Measurements from ENCODE around the gene CES1.

Gene CES1

DNA sequence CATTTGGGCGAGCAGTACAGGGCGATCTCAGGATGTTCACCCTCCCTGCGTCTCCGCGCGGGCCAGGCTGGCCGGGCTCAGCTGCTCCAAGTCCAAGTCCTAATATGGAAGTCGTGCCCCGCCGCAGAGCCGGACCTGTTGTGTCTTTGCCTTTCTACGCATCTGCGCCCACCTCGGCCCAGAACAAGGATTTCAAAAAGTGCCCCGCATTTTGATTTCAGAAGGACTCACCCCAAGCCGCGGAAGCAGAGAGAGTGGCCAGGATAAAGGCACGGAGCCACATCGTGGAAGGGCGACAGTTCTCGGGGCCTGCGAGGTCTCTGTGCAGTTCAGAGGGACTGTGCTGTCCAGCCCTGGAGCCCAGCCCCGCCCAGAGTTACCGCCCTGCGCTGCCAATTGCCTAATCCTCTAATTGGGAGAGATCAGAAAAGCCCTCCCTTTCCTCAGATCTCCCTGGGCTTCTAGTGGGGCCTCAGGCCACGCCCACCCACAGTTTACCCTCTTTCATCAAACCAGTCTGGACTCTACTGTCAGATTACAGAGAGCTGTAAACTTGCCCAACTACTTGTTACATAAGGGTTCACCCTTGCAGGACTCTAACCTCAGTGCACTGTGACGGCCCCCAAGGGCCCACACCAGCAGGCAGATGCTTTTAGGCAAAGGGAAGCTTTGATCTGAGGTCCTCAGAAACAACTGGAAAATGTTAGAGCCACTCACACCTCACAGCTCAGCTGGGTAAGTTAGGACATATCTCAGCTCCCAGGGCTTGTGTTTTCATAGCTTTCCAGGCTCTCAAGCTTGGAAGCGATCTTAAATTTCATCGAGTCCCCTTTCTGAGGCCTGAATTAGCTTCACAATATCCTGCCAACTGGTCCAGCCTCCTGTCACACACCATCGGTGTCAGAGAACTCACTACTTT is at the start of gene CES1:
TSS of gene CES1 (minus strand) at position 324 of the 919 bp plus-strand sequence. CDS start at position 283, 41 bp downstream.
- no peak for DNase-seq (ENCODE audit: low read depth)
- TF ChIP-seq, protein P1, sequence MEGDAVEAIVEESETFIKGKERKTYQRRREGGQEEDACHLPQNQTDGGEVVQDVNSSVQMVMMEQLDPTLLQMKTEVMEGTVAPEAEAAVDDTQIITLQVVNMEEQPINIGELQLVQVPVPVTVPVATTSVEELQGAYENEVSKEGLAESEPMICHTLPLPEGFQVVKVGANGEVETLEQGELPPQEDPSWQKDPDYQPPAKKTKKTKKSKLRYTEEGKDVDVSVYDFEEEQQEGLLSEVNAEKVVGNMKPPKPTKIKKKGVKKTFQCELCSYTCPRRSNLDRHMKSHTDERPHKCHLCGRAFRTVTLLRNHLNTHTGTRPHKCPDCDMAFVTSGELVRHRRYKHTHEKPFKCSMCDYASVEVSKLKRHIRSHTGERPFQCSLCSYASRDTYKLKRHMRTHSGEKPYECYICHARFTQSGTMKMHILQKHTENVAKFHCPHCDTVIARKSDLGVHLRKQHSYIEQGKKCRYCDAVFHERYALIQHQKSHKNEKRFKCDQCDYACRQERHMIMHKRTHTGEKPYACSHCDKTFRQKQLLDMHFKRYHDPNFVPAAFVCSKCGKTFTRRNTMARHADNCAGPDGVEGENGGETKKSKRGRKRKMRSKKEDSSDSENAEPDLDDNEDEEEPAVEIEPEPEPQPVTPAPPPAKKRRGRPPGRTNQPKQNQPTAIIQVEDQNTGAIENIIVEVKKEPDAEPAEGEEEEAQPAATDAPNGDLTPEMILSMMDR (IDR thresholded peaks at IDR 0.05; ENCODE audit: low read depth, low read length, missing control alignments), result no peak
- in situ Hi-C loops (cut with HindIII; ENCODE audit: low sequenced_read_pairs), result no loop called here
- no peak within 1 kb of the TSS for H3K4me3 ChIP-seq (ENCODE audit: low read depth, low read length)

DNA sequence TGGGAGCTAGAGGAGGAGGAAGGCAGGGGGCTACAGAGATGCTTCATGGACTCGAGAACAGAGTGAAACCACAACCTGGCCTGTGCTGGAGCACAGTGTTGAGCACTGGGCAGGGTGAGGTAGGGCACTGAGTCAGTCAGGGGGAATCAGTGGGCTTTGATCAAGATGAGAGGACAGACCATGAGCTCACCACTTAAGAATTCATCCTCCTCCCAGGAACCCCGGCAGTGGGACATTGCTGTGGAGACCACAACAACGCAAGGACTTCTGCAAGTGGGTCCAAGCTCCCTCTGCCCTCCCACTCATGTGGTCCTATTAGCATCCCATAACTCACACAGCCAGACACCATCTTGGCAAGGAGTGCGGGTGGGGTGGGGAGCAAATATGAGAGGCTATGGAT is 44.0 kb upstream of the CES1 start:
- TF ChIP-seq, protein P1 (IDR thresholded peaks at IDR 0.05; ENCODE audit: low read depth, low read length, missing control alignments), result no peak
- in situ Hi-C loops (cut with HindIII; ENCODE audit: low sequenced_read_pairs), result no loop called here
- H3K4me3 ChIP-seq (ENCODE audit: low read depth, low read length), result no peak overlapping the region

DNA sequence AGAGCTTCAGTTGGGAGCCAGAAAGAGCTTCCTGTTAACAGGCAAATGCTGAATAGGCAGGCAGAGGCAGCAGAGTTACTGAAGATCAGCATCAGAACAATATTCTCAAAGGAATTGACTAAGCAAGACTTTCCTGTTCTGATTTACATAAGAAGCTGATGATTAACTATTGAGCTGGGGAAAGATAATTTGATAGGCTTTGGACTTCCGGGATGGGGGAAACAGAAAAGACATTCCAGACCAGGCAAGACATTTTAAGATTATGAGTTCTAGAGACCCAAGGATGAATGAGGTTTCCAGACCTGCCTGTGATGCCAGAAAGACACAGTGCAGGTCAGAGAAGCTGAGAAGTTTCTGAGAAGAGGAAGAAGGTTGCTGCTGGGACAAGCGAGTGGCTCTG is 42.4 kb upstream of the CES1 start, which contains the start of gene CES5A:
TSS of gene CES5A (minus strand) at position 101 of the 400 bp plus-strand sequence. CDS start 152 bp downstream, outside the sequence.
- in situ Hi-C loops (cut with HindIII; ENCODE audit: low sequenced_read_pairs), result no loop called here
- no peak for DNase-seq (ENCODE audit: low read depth)
- H3K4me3 ChIP-seq (ENCODE audit: low read depth, low read length), result no peak within 1 kb of the TSS
- TF ChIP-seq, protein P1 (IDR thresholded peaks at IDR 0.05; ENCODE audit: low read depth, low read length, missing control alignments), result no peak

More for the DNA sequence above, 44.0 kb upstream of the CES1 start:
- peak; percentile 12 for DNase-seq (ENCODE audit: low read depth)

DNA sequence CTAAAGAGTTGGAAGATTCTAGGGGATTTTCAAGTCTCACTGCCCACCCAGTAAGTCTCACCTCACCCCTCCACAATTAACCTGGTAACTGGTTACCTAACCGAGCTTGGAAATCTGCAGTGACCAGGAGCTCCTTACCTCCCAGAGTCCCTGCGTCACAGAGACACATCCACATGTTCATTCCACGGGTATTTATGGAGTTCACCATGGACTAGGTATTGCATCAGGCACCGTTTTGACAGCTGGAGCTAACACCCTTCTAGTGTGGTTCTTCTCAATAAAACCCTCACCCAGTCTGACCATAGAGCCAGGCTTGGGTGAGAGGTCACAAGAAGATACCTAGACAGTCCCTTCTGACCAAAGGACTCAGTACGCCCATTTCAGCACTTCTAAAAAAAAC is 40.2 kb upstream of the CES1 start:
- no peak overlapping the region for H3K4me3 ChIP-seq (ENCODE audit: low read depth, low read length)
- DNase-seq (ENCODE audit: low read depth), result no peak
- TF ChIP-seq, protein P1 (IDR thresholded peaks at IDR 0.05; ENCODE audit: low read depth, low read length, missing control alignments), result no peak
- in situ Hi-C loops (cut with HindIII; ENCODE audit: low sequenced_read_pairs), result no loop called here

DNA sequence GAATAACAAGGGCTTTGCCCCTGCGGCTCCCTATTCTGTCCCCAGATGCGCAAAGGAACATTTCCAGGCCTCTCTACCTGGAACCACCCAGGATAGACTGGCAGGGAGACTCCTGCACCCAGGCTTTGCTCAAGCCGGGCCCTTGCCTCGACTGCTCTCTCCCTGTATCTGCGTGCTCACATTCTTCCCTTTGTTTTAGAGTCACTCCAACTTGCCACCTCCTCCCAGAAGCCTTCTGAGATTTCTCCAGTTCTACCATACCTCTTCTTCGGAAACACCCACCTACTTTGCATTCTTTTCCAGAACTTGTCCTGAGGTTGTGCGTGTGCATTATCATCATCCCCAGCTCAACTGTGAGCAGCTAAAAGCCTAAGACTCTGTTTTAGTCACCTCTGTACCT is 39.2 kb upstream of the CES1 start:
- TF ChIP-seq, protein P1 (IDR thresholded peaks at IDR 0.05; ENCODE audit: low read depth, low read length, missing control alignments), result no peak
- H3K4me3 ChIP-seq (ENCODE audit: low read depth, low read length), result no peak overlapping the region
- in situ Hi-C loops (cut with HindIII; ENCODE audit: low sequenced_read_pairs), result no loop called here
- no peak for DNase-seq (ENCODE audit: low read depth)

DNA sequence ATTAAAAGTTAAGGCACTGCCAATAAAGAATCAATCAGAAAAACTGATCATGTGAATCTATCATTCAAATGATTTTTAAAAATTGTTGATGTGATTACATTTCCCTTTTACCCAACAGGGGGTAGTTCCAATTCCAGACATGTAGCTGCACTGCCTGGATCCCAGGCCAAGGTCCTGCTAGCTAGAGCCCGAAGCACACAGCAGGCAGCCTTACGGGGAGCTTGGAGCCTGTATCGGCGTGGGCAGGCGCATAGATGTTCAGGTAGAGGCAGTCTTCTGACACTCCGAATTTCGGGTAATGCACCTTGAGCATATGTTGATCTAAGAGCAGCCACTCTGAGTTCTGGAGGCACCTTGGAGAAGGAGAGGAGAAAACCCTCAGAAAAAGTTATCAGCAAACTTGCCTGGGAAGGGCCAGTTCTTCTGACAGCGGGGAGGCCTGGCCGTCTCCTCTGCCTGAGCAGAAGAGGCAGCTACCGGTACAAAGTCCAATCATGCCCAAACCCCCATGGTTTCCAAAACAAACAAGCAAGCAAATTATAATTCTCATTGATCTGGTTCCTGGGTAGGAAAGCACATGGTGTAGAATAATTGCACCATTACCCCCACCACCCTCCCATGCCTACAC is 38.6 kb upstream of the CES1 start:
- no peak for DNase-seq (ENCODE audit: low read depth)
- in situ Hi-C loops (cut with HindIII; ENCODE audit: low sequenced_read_pairs), result no loop called here
- no peak overlapping the region for H3K4me3 ChIP-seq (ENCODE audit: low read depth, low read length)
- TF ChIP-seq, protein P1 (IDR thresholded peaks at IDR 0.05; ENCODE audit: low read depth, low read length, missing control alignments), result no peak

Measured in astrocyte of the cerebellum (primary cell).